NCI-H345 (cell line): ENCODE data around the gene DRD3.
A peak's percentile ranks its signal among the peaks of the same experiment; 100 is the strongest.

Experiments used
- DNase-seq: peaks from one replicate; lab custom pipeline; 2025; lab: John Stamatoyannopoulos, UW

DRD3 gene

GRCh38 chr3:114178770-114179368 is at the start of gene DRD3:
TSS of gene DRD3 (minus strand) at chr3:114179052. CDS start at chr3:114171992, 7,060 bp downstream.
- no peak for DNase-seq

GRCh38 chr3:114227076-114227475 is 48.2 kb upstream of the DRD3 start:
- no peak for DNase-seq

- DNase-seq = no peak
Measured at GRCh38 chr3:114226313-114226712, 47.5 kb upstream of the DRD3 start.

- no peak for DNase-seq
Measured at GRCh38 chr3:114223143-114223542, 44.3 kb upstream of the DRD3 start.

- DNase-seq = no peak
Measured at GRCh38 chr3:114221881-114222264, 43.0 kb upstream of the DRD3 start.

- DNase-seq = no peak
Measured at GRCh38 chr3:114221165-114221880, 42.5 kb upstream of the DRD3 start.

GRCh38 chr3:114219741-114220140 is 40.9 kb upstream of the DRD3 start:
- no peak for DNase-seq

GRCh38 chr3:114218578-114219185 is 39.8 kb upstream of the DRD3 start:
- DNase-seq = no peak

- DNase-seq = no peak
Measured at GRCh38 chr3:114218006-114218405, 39.2 kb upstream of the DRD3 start.

- no peak for DNase-seq
Measured at GRCh38 chr3:114217266-114217665, 38.4 kb upstream of the DRD3 start.

- no peak for DNase-seq
Measured at GRCh38 chr3:114216186-114216970, 37.5 kb upstream of the DRD3 start.

- peak; percentile 27 for DNase-seq
Measured at GRCh38 chr3:114214542-114215341, 35.9 kb upstream of the DRD3 start.

- DNase-seq = peak; percentile 27
Measured at GRCh38 chr3:114213627-114214541, 35.0 kb upstream of the DRD3 start.

GRCh38 chr3:114213292-114213626 is 34.4 kb upstream of the DRD3 start:
- no peak for DNase-seq

GRCh38 chr3:114212646-114213045 is 33.8 kb upstream of the DRD3 start:
- DNase-seq = no peak

GRCh38 chr3:114207768-114208167 is 28.9 kb upstream of the DRD3 start:
- no peak for DNase-seq

GRCh38 chr3:114206342-114206741 is 27.5 kb upstream of the DRD3 start:
- no peak for DNase-seq

GRCh38 chr3:114205541-114205940 is 26.7 kb upstream of the DRD3 start:
- DNase-seq = no peak

- DNase-seq = no peak
Measured at GRCh38 chr3:114194750-114195149, 15.9 kb upstream of the DRD3 start.

GRCh38 chr3:114192136-114192535 is 13.3 kb upstream of the DRD3 start:
- no peak for DNase-seq

- no peak for DNase-seq
Measured at GRCh38 chr3:114186501-114186900, 7.6 kb upstream of the DRD3 start.
